Ovary (tissue), 9 donors: ENCODE results near the gene TM9SF1. TPM values are rescaled to one million over a fixed set of nuclear protein-coding genes. Genes with fewer than 3 reads are reported as not detected.

ENCODE experiments used
- DNase-seq, 5 donors: peaks; one replicate each; pipeline ENCODE4 v3.0.0-alpha.2; 2019 to 2020
- H3K27ac ChIP-seq, 2 donors: fragments of 200-600 bp; one replicate each; pipeline versions ENCODE4 v1.5.1 to v1.8.0; 2019 to 2022
- H3K27me3 ChIP-seq: fragments of 200-600 bp; one replicate; pipeline ENCODE4 v1.8.0; 2022
- H3K36me3 ChIP-seq: fragments of 200-600 bp; sonication (generic); one replicate; pipeline ENCODE4 v1.5.1; 2019
- H3K4me1 ChIP-seq: one replicate; pipeline ENCODE4 v1.8.1; 2013; ENCODE audit warnings: mild to moderate bottlenecking, moderate library complexity; ENCODE audit not compliant: insufficient read depth
- H3K4me3 ChIP-seq: fragments of 200-600 bp; sonication (generic); one replicate; pipeline ENCODE4 v1.5.1; 2017
- H3K9me3 ChIP-seq, 2 donors: fragments of 200-600 bp in 1 of 2; sonication (generic) in 1 of 2; one replicate each; pipeline versions ENCODE4 v1.5.1 to v1.8.1; 2013 to 2019; ENCODE audit warnings: mild to moderate bottlenecking in 1 of 2, moderate library complexity in 1 of 2
- CTCF ChIP-seq, 3 donors: fragments of 450-650 bp in 2 of 3; fragments of 200-600 bp in 1 of 3; IDR thresholded peaks; one replicate each; pipeline versions ENCODE4 v1.5.1 to v1.8.0; 2016 to 2022; ENCODE audit warnings: antibody characterized with exemption in 3 of 3, mild to moderate bottlenecking in 1 of 3
- EP300 ChIP-seq: sonication (generic); formaldehyde crosslinking; IDR thresholded peaks from one replicate; pipeline ENCODE4 v1.6.1; 2017; ENCODE audit warnings: antibody characterized with exemption
- POLR2A ChIP-seq: fragments of 450-650 bp; IDR thresholded peaks from one replicate; pipeline ENCODE4 v1.6.1; 2017; ENCODE audit warnings: antibody characterized with exemption, mild to moderate bottlenecking, moderate library complexity
- WGBS, 3 donors: extraction: QIAGEN DNeasy Blood & Tissue Kit in 1 of 3; methylation state at CpG; one replicate each; pipeline versions ENCODE4 v1.1.5 to v1.1.7; 2013 to 2017; 5-methylcytosine and 5-hydroxymethylcytosine counted together
- intact Hi-C, 4 donors: fragments of 100-400 bp; cut with DNase I; formaldehyde crosslinking; loops; one replicate each; pipeline versions ENCODE4 v1.11.0 to v1.15.1; 2022 to 2023
- microRNA-seq, 3 donors: library from miRNA; unstranded; fragments of <30 nt; microRNA quantifications; one replicate each; pipeline versions ENCODE4 to v1.2.0, GENCODE V29; 2019 to 2020
- polyA plus RNA-seq, 2 donors: library from polyadenylated mRNA; stranded (reverse); fragments of 200-250 nt in 1 of 2; fragments of 350-450 nt in 1 of 2; fragmentation: Illumina TruSeq in 1 of 2; extraction: RNeasy Lipid Tissue Mini Kit (QIAGEN cat#74804) in 1 of 2; gene quantifications; one replicate each; pipeline ENCODE4 v1.2.3, GENCODE V29; 2013 to 2014
- small RNA-seq: library from RNA; depleted of rRNA; stranded (forward); fragments of <200 nt; gene quantifications from one replicate; pipeline ENCODE3, GENCODE V24; 2016
- total RNA-seq, 7 donors: library from RNA; depleted of rRNA in 2 of 7; stranded (reverse); fragments of >200 nt in 2 of 7; fragmentation: NEBNext Ultra II Directional in 3 of 7; extraction: Animal tissue kit (Norgen Biotek cat#: 25700) in 3 of 7; gene quantifications; one replicate each; pipeline versions ENCODE4 v1.1.0 to v1.2.4, GENCODE V29; 2016 to 2023
- donor health status: DM: no; HTN: no; CAD: no; lungs with moderate emphysema.
- donor health status: DM: no; HTN: no; CAD: no.
- donor health status: Bipolar disorder and iron deficiency.
- donor health status: DM: yes; HTN: yes; CAD: no.
- donor health status: DM: no; HTN: no; CAD: no.
- donor health status: DM: yes; HTN: yes; CAD: no.

Gene TM9SF1
- total and polyA plus RNA-seq, 9 donors, result 32.3 to 65.6 (median 44.9) TPM

- no peak overlapping the region for H3K4me3 ChIP-seq
- H3K9me3 ChIP-seq, result no peaks in the 10 kb centered on the region
- WGBS, 3 donors, result 90 to 95% (median 92%) methylated on average over 1 of the region's 1 CpG
- no peaks in the 10 kb centered on the region for H3K36me3 ChIP-seq
- no peaks in the 10 kb centered on the region for H3K27me3 ChIP-seq
- TF ChIP-seq CTCF (IDR thresholded peaks at IDR 0.05), result no peak
- TF ChIP-seq EP300, result no peak
- TF ChIP-seq POLR2A, result no peak
- no peak for DNase-seq
- peaks cover 12% of the 10 kb centered on the region for H3K4me1 ChIP-seq
- intact Hi-C loops, result loop anchor here in 1 of 4 donors (10.0 kb wide), 1 partner anchor 220 kb away; the partner anchor contains the start of gene NFATC4
- no peak overlapping the region for H3K27ac ChIP-seq
Measured at GRCh38 chr14:24144451-24144850, 50.8 kb downstream of the TM9SF1 start.

- H3K4me3 ChIP-seq, result no peak overlapping the region
- intact Hi-C loops, result loop anchor here in 1 of 4 donors (10.0 kb wide), 1 partner anchor 221 kb away; the partner anchor contains the start of gene NFATC4
- WGBS, 3 donors, result 82 to 95% (median 84%) methylated on average over 2 of the region's 2 CpGs
- no peak overlapping the region for H3K27ac ChIP-seq
- H3K9me3 ChIP-seq, result no peaks in the 10 kb centered on the region
- no peaks in the 10 kb centered on the region for H3K36me3 ChIP-seq
- H3K27me3 ChIP-seq, result no peaks in the 10 kb centered on the region
- no peak for TF ChIP-seq EP300
- no peak for TF ChIP-seq POLR2A
- no peak for TF ChIP-seq CTCF (IDR thresholded peaks at IDR 0.05)
- DNase-seq, result no peak
- H3K4me1 ChIP-seq, result peaks cover 13% of the 10 kb centered on the region
Measured at GRCh38 chr14:24143511-24143910, 51.7 kb downstream of the TM9SF1 start.

GRCh38 chr14:24141097-24141880 lies 54.0 kb downstream of the TM9SF1 start, which contains the start of gene EMC9:
Gene EMC9 (minus strand): TSS chr14:24141591. CDS start chr14:24141304, 287 bp downstream.
- WGBS, 3 donors, result 0 to 1% (median 0%) methylated on average over 57 to 65 of the region's 65 CpGs
- Histone ChIP-seq H3K4me1 (peaks cover 17% of the 10 kb centered on the region), H3K27me3 (no peaks in the 10 kb centered on the region), H3K9me3 (no peaks in the 10 kb centered on the region), H3K4me3 (peak within 1 kb of the TSS; percentile 91), H3K36me3 (no peaks in the 10 kb centered on the region), H3K27ac (peak within 1 kb of the TSS; percentile 63 to 86)
- TF ChIP-seq POLR2A (peak; percentile 80), CTCF (IDR thresholded peaks at IDR 0.05) (peak; percentile 55 to 89 (median 87)), EP300 (no peak)
- DNase-seq, result peak; percentile 99 to 100 (median 100)
- intact Hi-C loops, result loop anchor here in 2 of 4 donors (2.0 to 10.0 kb wide), 2 partner anchors 26 to 224 kb away; partner anchors contain the start of genes DCAF11 (in 1 of the 2), NFATC4 (in 1 of the 2) and NRL (in 1 of the 2)

- intact Hi-C loops, result no loop called here
- WGBS, 3 donors, result 80 to 87% (median 81%) methylated on average over 9 of the region's 9 CpGs
- Histone ChIP-seq H3K4me3 (no peak overlapping the region), H3K27ac (no peak overlapping the region), H3K36me3 (no peaks in the 10 kb centered on the region), H3K27me3 (no peaks in the 10 kb centered on the region), H3K4me1 (peaks cover 11% of the 10 kb centered on the region), H3K9me3 (no peaks in the 10 kb centered on the region)
- TF ChIP-seq POLR2A, result no peak
- no peak for TF ChIP-seq CTCF (IDR thresholded peaks at IDR 0.05)
- TF ChIP-seq EP300, result no peak
- no peak for DNase-seq
Measured at GRCh38 chr14:24139272-24139934, 55.8 kb downstream of the TM9SF1 start.

Small RNAs within 50 kb of the gene (microRNA-seq; reads per million reads assigned to microRNA genes)
- gene MIR7703, result 0 reads per million in 3 donors

Small RNAs within 50 kb of the gene (small RNA-seq; reads per million reads assigned to genes)
- gene AL136295.4 (not detected), gene CHMP4A (not detected), gene IPO4 (not detected), gene IRF9 (not detected), gene MDP1 (not detected), gene RNA5SP383 (0.15 reads per million)

Other genes with a start within 250 kb of the TM9SF1 start
Only the 30 nearest of the 35 such genes appear.
- 1 to 10 TPM in 1 of 7 donors, under 1 TPM in 5, not detected in 1; 0.08 to 1.3 (median 0.37) TPM for gene CARMIL3, start 143.4 kb downstream of the TM9SF1 start, total RNA-seq
- gene CARMIL3, start 143.4 kb downstream of the TM9SF1 start, polyA plus RNA-seq, result under 1 TPM; 0.08 to 0.10 TPM
- gene CPNE6, start 123.9 kb downstream of the TM9SF1 start, total RNA-seq, result under 1 TPM in 1 of 7 donors, not detected in 6; 0.71 TPM
- under 1 TPM; 0.08 to 0.55 TPM for gene CPNE6, start 123.9 kb downstream of the TM9SF1 start, polyA plus RNA-seq
- gene PCK2, start 101.1 kb downstream of the TM9SF1 start, total RNA-seq, result 10 to 100 TPM in 1 of 7 donors, 1 to 10 TPM in 6; 2.4 to 66.8 (median 5.4) TPM
- 1 to 10 TPM; 3.1 to 5.6 TPM for gene PCK2, start 101.1 kb downstream of the TM9SF1 start, polyA plus RNA-seq
- 10 to 100 TPM; 34.7 to 71.4 (median 51.5) TPM for gene DCAF11, start 80.7 kb downstream of the TM9SF1 start, total RNA-seq
- gene DCAF11, start 80.7 kb downstream of the TM9SF1 start, polyA plus RNA-seq, result 10 to 100 TPM; 38.7 to 62.4 TPM
- 1 to 10 TPM; 1.0 to 4.1 (median 2.8) TPM for gene NRL, start 80.5 kb downstream of the TM9SF1 start, total RNA-seq
- 1 to 10 TPM in 1 of 2 donors, under 1 TPM in 1; 0.78 to 2.8 TPM for gene NRL, start 80.5 kb downstream of the TM9SF1 start, polyA plus RNA-seq
- 1 to 10 TPM in 1 of 7 donors, under 1 TPM in 4, not detected in 2; 0.57 to 1.2 (median 0.77) TPM for gene FITM1, start 64.8 kb downstream of the TM9SF1 start, total RNA-seq
- under 1 TPM in 1 of 2 donors, not detected in 1; 0.80 TPM for gene FITM1, start 64.8 kb downstream of the TM9SF1 start, polyA plus RNA-seq
- gene PSME1, start 59.2 kb downstream of the TM9SF1 start, total RNA-seq, result 100 to 1,000 TPM in 6 of 7 donors, 10 to 100 TPM in 1; 93.6 to 193 (median 168) TPM
- gene PSME1, start 59.2 kb downstream of the TM9SF1 start, polyA plus RNA-seq, result 100 to 1,000 TPM; 220 to 261 TPM
- gene EMC9, start 53.9 kb downstream of the TM9SF1 start, total RNA-seq, result 10 to 100 TPM; 13.0 to 26.3 (median 17.3) TPM
- 10 to 100 TPM in 1 of 2 donors, 1 to 10 TPM in 1; 5.1 to 30.7 TPM for gene EMC9, start 53.9 kb downstream of the TM9SF1 start, polyA plus RNA-seq
- 100 to 1,000 TPM in 3 of 7 donors, 10 to 100 TPM in 4; 34.7 to 129 (median 95.6) TPM for gene PSME2, start 48.8 kb downstream of the TM9SF1 start, total RNA-seq
- 100 to 1,000 TPM in 1 of 2 donors, 10 to 100 TPM in 1; 82.5 to 160 TPM for gene PSME2, start 48.8 kb downstream of the TM9SF1 start, polyA plus RNA-seq
- 10 to 100 TPM; 19.2 to 74.4 (median 61.4) TPM for gene RNF31, start 47.9 kb downstream of the TM9SF1 start, total RNA-seq
- 10 to 100 TPM; 36.1 to 40.0 TPM for gene RNF31, start 47.9 kb downstream of the TM9SF1 start, polyA plus RNA-seq
- 100 to 1,000 TPM in 1 of 7 donors, 10 to 100 TPM in 6; 31.6 to 151 (median 72.7) TPM for gene IRF9, start 34.2 kb downstream of the TM9SF1 start, total RNA-seq
- 100 to 1,000 TPM in 1 of 2 donors, 10 to 100 TPM in 1; 87.4 to 212 TPM for gene IRF9, start 34.2 kb downstream of the TM9SF1 start, polyA plus RNA-seq
- 10 to 100 TPM in 4 of 7 donors, 1 to 10 TPM in 3; 6.2 to 75.4 (median 13.5) TPM for gene REC8, start 23.4 kb downstream of the TM9SF1 start, total RNA-seq
- 1 to 10 TPM; 4.9 to 5.1 TPM for gene REC8, start 23.4 kb downstream of the TM9SF1 start, polyA plus RNA-seq
- gene IPO4, start 6.6 kb downstream of the TM9SF1 start, total RNA-seq, result 10 to 100 TPM; 12.3 to 50.9 (median 34.0) TPM
- 10 to 100 TPM in 1 of 2 donors, 1 to 10 TPM in 1; 5.6 to 11.3 TPM for gene IPO4, start 6.6 kb downstream of the TM9SF1 start, polyA plus RNA-seq
- 1 to 10 TPM in 2 of 7 donors, under 1 TPM in 2, not detected in 3; 0.45 to 1.1 (median 0.90) TPM for gene TSSK4, start 10.3 kb upstream of the TM9SF1 start, total RNA-seq
- gene TSSK4, start 10.3 kb upstream of the TM9SF1 start, polyA plus RNA-seq, result under 1 TPM in 1 of 2 donors, not detected in 1; 0.06 TPM
- gene CHMP4A, start 18.0 kb upstream of the TM9SF1 start, total RNA-seq, result 10 to 100 TPM; 26.8 to 57.5 (median 41.0) TPM
- gene CHMP4A, start 18.0 kb upstream of the TM9SF1 start, polyA plus RNA-seq, result 100 to 1,000 TPM in 1 of 2 donors, 10 to 100 TPM in 1; 56.1 to 105 TPM
- 10 to 100 TPM; 15.5 to 27.7 (median 18.1) TPM for gene MDP1, start 20.6 kb upstream of the TM9SF1 start, total RNA-seq
- gene MDP1, start 20.6 kb upstream of the TM9SF1 start, polyA plus RNA-seq, result 10 to 100 TPM; 19.4 to 32.6 TPM
- 100 to 1,000 TPM in 6 of 7 donors, 10 to 100 TPM in 1; 69.7 to 155 (median 124) TPM for gene NEDD8, start 36.9 kb upstream of the TM9SF1 start, total RNA-seq
- 100 to 1,000 TPM; 180 to 301 TPM for gene NEDD8, start 36.9 kb upstream of the TM9SF1 start, polyA plus RNA-seq
- 10 to 100 TPM; 46.2 to 64.7 (median 57.7) TPM for gene GMPR2, start 37.5 kb upstream of the TM9SF1 start, total RNA-seq
- gene GMPR2, start 37.5 kb upstream of the TM9SF1 start, polyA plus RNA-seq, result 10 to 100 TPM; 66.3 to 85.7 TPM
- 10 to 100 TPM; 45.8 to 87.2 (median 58.5) TPM for gene TINF2, start 47.2 kb upstream of the TM9SF1 start, total RNA-seq
- 10 to 100 TPM; 36.5 to 72.0 TPM for gene TINF2, start 47.2 kb upstream of the TM9SF1 start, polyA plus RNA-seq
- gene TGM1, start 67.7 kb upstream of the TM9SF1 start, total RNA-seq, result 100 to 1,000 TPM in 1 of 7 donors, 1 to 10 TPM in 6; 3.1 to 152 (median 8.0) TPM
- 1 to 10 TPM; 1.1 to 1.7 TPM for gene TGM1, start 67.7 kb upstream of the TM9SF1 start, polyA plus RNA-seq
- 10 to 100 TPM; 19.7 to 48.3 (median 23.2) TPM for gene RABGGTA, start 76.2 kb upstream of the TM9SF1 start, total RNA-seq
- 10 to 100 TPM in 1 of 2 donors, 1 to 10 TPM in 1; 7.9 to 20.1 TPM for gene RABGGTA, start 76.2 kb upstream of the TM9SF1 start, polyA plus RNA-seq
- gene DHRS1, start 104.3 kb upstream of the TM9SF1 start, total RNA-seq, result 10 to 100 TPM; 16.0 to 35.6 (median 21.4) TPM
- 10 to 100 TPM; 12.8 to 17.9 TPM for gene DHRS1, start 104.3 kb upstream of the TM9SF1 start, polyA plus RNA-seq
- 10 to 100 TPM; 12.0 to 28.6 (median 22.5) TPM for gene NOP9, start 104.4 kb upstream of the TM9SF1 start, total RNA-seq
- 10 to 100 TPM in 1 of 2 donors, 1 to 10 TPM in 1; 9.2 to 22.1 TPM for gene NOP9, start 104.4 kb upstream of the TM9SF1 start, polyA plus RNA-seq
- gene CIDEB, start 112.5 kb upstream of the TM9SF1 start, total RNA-seq, result 10 to 100 TPM; 13.8 to 38.4 (median 22.6) TPM
- 10 to 100 TPM; 17.1 to 29.0 TPM for gene CIDEB, start 112.5 kb upstream of the TM9SF1 start, polyA plus RNA-seq
- 10 to 100 TPM in 1 of 7 donors, 1 to 10 TPM in 6; 4.5 to 10.1 (median 5.5) TPM for gene LTB4R2, start 114.7 kb upstream of the TM9SF1 start, total RNA-seq
- gene LTB4R2, start 114.7 kb upstream of the TM9SF1 start, polyA plus RNA-seq, result 1 to 10 TPM in 1 of 2 donors, under 1 TPM in 1; 0.85 to 1.8 TPM
- 1 to 10 TPM; 4.4 to 9.4 (median 7.7) TPM for gene LTB4R, start 116.1 kb upstream of the TM9SF1 start, total RNA-seq
- gene LTB4R, start 116.1 kb upstream of the TM9SF1 start, polyA plus RNA-seq, result 1 to 10 TPM; 2.9 to 7.1 TPM
- 10 to 100 TPM in 5 of 7 donors, 1 to 10 TPM in 2; 7.8 to 33.3 (median 11.3) TPM for gene ADCY4, start 139.6 kb upstream of the TM9SF1 start, total RNA-seq
- gene ADCY4, start 139.6 kb upstream of the TM9SF1 start, polyA plus RNA-seq, result 10 to 100 TPM; 15.0 to 19.7 TPM
- gene RIPK3, start 144.6 kb upstream of the TM9SF1 start, total RNA-seq, result 1 to 10 TPM in 5 of 7 donors, under 1 TPM in 2; 0.61 to 3.2 (median 1.1) TPM
- gene RIPK3, start 144.6 kb upstream of the TM9SF1 start, polyA plus RNA-seq, result 1 to 10 TPM; 1.5 to 2.8 TPM
- gene NFATC4, start 172.7 kb upstream of the TM9SF1 start, total RNA-seq, result 100 to 1,000 TPM in 5 of 7 donors, 10 to 100 TPM in 2; 74.1 to 288 (median 186) TPM
- gene NFATC4, start 172.7 kb upstream of the TM9SF1 start, polyA plus RNA-seq, result 100 to 1,000 TPM in 1 of 2 donors, 10 to 100 TPM in 1; 25.9 to 157 TPM
- gene NYNRIN, start 203.6 kb upstream of the TM9SF1 start, total RNA-seq, result 10 to 100 TPM; 22.5 to 76.0 (median 63.6) TPM
- gene NYNRIN, start 203.6 kb upstream of the TM9SF1 start, polyA plus RNA-seq, result 10 to 100 TPM; 22.0 to 26.2 TPM